Ovary (tissue), 9 donors: ENCODE data around the gene SYT3. TPM values are rescaled to one million over a fixed set of nuclear protein-coding genes. Genes with fewer than 3 reads are reported as not detected.

Experiments used
- DNase-seq, 5 donors: peaks; one replicate each; pipeline ENCODE4 v3.0.0-alpha.2; 2019 to 2020
- H3K27ac ChIP-seq, 2 donors: fragments of 200-600 bp; one replicate each; pipeline versions ENCODE4 v1.5.1 to v1.8.0; 2019 to 2022
- H3K27me3 ChIP-seq: fragments of 200-600 bp; one replicate; pipeline ENCODE4 v1.8.0; 2022
- H3K36me3 ChIP-seq: fragments of 200-600 bp; sonication (generic); one replicate; pipeline ENCODE4 v1.5.1; 2019
- H3K4me1 ChIP-seq: one replicate; pipeline ENCODE4 v1.8.1; 2013; ENCODE audit warnings: mild to moderate bottlenecking, moderate library complexity; ENCODE audit not compliant: insufficient read depth
- H3K4me3 ChIP-seq: fragments of 200-600 bp; sonication (generic); one replicate; pipeline ENCODE4 v1.5.1; 2017
- H3K9me3 ChIP-seq, 2 donors: fragments of 200-600 bp in 1 of 2; sonication (generic) in 1 of 2; one replicate each; pipeline versions ENCODE4 v1.5.1 to v1.8.1; 2013 to 2019; ENCODE audit warnings: mild to moderate bottlenecking in 1 of 2, moderate library complexity in 1 of 2
- EP300 ChIP-seq: sonication (generic); formaldehyde crosslinking; IDR thresholded peaks from one replicate; pipeline ENCODE4 v1.6.1; 2017; ENCODE audit warnings: antibody characterized with exemption
- POLR2A ChIP-seq: fragments of 450-650 bp; IDR thresholded peaks from one replicate; pipeline ENCODE4 v1.6.1; 2017; ENCODE audit warnings: antibody characterized with exemption, mild to moderate bottlenecking, moderate library complexity
- WGBS, 3 donors: extraction: QIAGEN DNeasy Blood & Tissue Kit in 1 of 3; methylation state at CpG; one replicate each; pipeline versions ENCODE4 v1.1.5 to v1.1.7; 2013 to 2017; 5-methylcytosine and 5-hydroxymethylcytosine counted together
- intact Hi-C, 4 donors: fragments of 100-400 bp; cut with DNase I; formaldehyde crosslinking; loops; one replicate each; pipeline versions ENCODE4 v1.11.0 to v1.15.1; 2022 to 2023
- polyA plus RNA-seq, 2 donors: library from polyadenylated mRNA; stranded (reverse); fragments of 200-250 nt in 1 of 2; fragments of 350-450 nt in 1 of 2; fragmentation: Illumina TruSeq in 1 of 2; extraction: RNeasy Lipid Tissue Mini Kit (QIAGEN cat#74804) in 1 of 2; gene quantifications; one replicate each; pipeline ENCODE4 v1.2.3, GENCODE V29; 2013 to 2014
- total RNA-seq, 7 donors: library from RNA; depleted of rRNA in 2 of 7; stranded (reverse); fragments of >200 nt in 2 of 7; fragmentation: NEBNext Ultra II Directional in 3 of 7; extraction: Animal tissue kit (Norgen Biotek cat#: 25700) in 3 of 7; gene quantifications; one replicate each; pipeline versions ENCODE4 v1.1.0 to v1.2.4, GENCODE V29; 2016 to 2023
- TF ChIP-seq, protein P1 (sequence below), 3 donors: fragments of 450-650 bp in 2 of 3; fragments of 200-600 bp in 1 of 3; IDR thresholded peaks; one replicate each; pipeline versions ENCODE4 v1.5.1 to v1.8.0; 2016 to 2022; ENCODE audit warnings: antibody characterized with exemption in 3 of 3, mild to moderate bottlenecking in 1 of 3
- donor health status: DM: no; HTN: no; CAD: no; lungs with moderate emphysema.
- donor health status: DM: no; HTN: no; CAD: no.
- donor health status: Bipolar disorder and iron deficiency.
- donor health status: DM: yes; HTN: yes; CAD: no.
- donor health status: DM: no; HTN: no; CAD: no.
- donor health status: DM: yes; HTN: yes; CAD: no.

Gene SYT3
- total and polyA plus RNA-seq, 9 donors: 0.08 to 0.32 (median 0.10) TPM; not detected in 6

DNA sequence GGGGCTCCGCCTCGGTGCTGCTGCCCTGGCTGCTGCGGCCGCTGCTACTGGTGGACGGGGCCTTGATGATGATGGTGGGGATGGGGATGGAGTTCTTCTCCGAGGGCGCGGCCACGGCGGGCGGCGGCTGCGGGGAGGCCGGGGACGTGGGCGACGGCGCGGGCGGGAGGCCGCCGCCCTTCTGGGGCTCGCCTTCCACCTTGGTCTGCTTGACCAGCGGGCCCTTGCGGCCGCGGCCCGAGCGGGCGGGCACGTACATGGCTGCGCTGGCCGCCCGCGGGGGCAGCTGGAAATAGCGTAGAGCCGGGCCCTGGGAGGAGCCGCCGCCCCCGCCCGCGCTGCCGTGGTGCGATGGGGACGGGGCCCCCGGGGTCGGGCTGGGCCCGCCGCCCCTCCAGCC is 28.7 kb upstream of the SYT3 start:
- TF ChIP-seq, protein P1, sequence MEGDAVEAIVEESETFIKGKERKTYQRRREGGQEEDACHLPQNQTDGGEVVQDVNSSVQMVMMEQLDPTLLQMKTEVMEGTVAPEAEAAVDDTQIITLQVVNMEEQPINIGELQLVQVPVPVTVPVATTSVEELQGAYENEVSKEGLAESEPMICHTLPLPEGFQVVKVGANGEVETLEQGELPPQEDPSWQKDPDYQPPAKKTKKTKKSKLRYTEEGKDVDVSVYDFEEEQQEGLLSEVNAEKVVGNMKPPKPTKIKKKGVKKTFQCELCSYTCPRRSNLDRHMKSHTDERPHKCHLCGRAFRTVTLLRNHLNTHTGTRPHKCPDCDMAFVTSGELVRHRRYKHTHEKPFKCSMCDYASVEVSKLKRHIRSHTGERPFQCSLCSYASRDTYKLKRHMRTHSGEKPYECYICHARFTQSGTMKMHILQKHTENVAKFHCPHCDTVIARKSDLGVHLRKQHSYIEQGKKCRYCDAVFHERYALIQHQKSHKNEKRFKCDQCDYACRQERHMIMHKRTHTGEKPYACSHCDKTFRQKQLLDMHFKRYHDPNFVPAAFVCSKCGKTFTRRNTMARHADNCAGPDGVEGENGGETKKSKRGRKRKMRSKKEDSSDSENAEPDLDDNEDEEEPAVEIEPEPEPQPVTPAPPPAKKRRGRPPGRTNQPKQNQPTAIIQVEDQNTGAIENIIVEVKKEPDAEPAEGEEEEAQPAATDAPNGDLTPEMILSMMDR (IDR thresholded peaks at IDR 0.05): no peak
- TF ChIP-seq POLR2A: no peak
- no peak for TF ChIP-seq EP300
- WGBS, 3 donors: 1 to 9% (median 1%) methylated on average over 37 to 49 of the region's 49 CpGs
- intact Hi-C loops: no loop called here
- no peaks in the 10 kb centered on the region for H3K36me3 ChIP-seq
- H3K4me1 ChIP-seq: no peaks in the 10 kb centered on the region
- no peak overlapping the region for H3K27ac ChIP-seq
- no peaks in the 10 kb centered on the region for H3K9me3 ChIP-seq
- H3K4me3 ChIP-seq: no peak overlapping the region
- no peak for DNase-seq
- no peaks in the 10 kb centered on the region for H3K27me3 ChIP-seq

- 1 to 2% methylated on average over 41 to 58 of the region's 58 CpGs; no CpG with 5 or more reads in 1 of the 3 donors for WGBS, 3 donors
- Histone ChIP-seq H3K9me3 (no peaks in the 10 kb centered on the region), H3K27ac (no peak overlapping the region), H3K27me3 (no peaks in the 10 kb centered on the region), H3K36me3 (no peaks in the 10 kb centered on the region), H3K4me1 (no peaks in the 10 kb centered on the region), H3K4me3 (no peak overlapping the region)
- no peak for DNase-seq
- intact Hi-C loops: no loop called here
- TF ChIP-seq POLR2A (no peak), EP300 (no peak)
- TF ChIP-seq, protein P1 (IDR thresholded peaks at IDR 0.05): no peak
Observed at GRCh38 chr19:50667759-50668231, 28.1 kb upstream of the SYT3 start.

DNA sequence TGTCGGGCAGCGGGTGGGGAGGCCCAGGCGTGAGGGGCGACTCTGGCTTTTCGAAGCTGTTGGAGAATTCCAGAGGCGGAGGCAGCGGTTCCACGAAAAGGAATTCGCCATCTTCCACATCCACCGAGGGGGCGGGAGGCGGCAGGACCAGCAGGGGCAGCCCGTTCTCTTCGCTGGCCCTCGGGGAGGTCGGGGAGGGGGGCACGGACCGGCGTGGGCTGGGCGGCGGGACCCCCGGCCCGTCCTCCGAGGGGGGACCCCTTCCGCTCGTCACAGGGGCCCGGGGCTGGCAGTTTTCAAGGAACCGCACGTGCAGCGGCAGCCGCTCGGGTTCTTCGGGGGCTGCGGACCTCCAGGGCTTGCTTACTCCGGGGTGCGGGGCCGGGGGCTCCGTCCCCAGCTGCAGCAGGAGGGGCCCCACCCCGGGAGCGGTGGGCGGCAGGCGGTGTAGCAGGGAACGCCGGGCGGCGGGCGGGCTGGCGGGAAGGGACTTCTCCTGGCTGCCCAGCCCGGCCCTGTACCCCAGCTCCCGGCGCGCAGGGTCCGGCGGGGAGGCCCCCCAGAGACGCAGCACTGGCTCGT is 27.6 kb upstream of the SYT3 start:
- no peaks in the 10 kb centered on the region for H3K9me3 ChIP-seq
- no peak overlapping the region for H3K27ac ChIP-seq
- no peaks in the 10 kb centered on the region for H3K36me3 ChIP-seq
- intact Hi-C loops: no loop called here
- no peaks in the 10 kb centered on the region for H3K4me1 ChIP-seq
- no peaks in the 10 kb centered on the region for H3K27me3 ChIP-seq
- H3K4me3 ChIP-seq: no peak overlapping the region
- 1 to 6% (median 3%) methylated on average over 27 to 56 of the region's 56 CpGs for WGBS, 3 donors
- TF ChIP-seq EP300 (no peak), POLR2A (no peak)
- TF ChIP-seq, protein P1 (IDR thresholded peaks at IDR 0.05): no peak
- DNase-seq: no peak

DNA sequence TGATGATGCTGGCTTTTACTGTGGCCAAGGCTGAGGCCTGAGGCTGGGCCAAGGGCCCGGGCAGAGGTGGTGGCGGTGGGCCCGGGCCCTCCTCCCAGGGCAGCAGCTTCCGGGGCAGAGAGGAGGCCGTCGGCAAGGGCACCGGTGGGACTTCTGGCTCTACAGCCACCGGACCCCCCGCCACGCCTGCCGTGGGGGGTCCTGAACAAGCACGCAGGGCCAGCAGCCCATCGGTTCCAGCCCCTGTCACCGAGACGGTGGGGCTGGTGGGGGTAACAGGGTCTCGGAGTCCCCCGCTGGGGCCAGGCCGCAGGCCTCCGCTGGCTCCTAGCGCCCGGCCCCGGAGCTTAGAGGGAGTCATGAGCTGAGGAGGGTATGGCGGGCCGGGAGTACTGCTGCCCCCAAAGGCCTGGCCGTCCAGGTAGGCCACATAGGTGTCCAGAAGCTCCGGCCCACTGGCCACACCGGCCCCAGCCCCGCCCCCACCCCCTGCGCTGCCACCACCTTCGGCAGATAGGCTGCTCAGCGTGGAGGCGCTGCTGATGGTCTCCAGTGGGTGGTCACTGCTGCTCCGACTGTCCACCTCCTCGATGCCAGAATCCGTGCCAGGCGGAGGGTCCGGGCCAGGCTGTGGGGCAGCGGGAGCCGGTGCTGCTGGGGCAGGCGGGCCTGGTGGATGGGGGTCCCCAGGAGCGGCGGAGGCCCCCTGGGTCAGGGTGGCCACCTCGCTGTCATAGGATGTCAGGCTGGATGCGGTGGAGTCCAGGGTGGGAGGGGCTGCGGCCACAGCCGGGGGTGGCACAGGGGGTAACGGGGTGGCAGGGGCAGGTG is 26.9 kb upstream of the SYT3 start:
- Histone ChIP-seq H3K4me3 (no peak overlapping the region), H3K9me3 (no peaks in the 10 kb centered on the region), H3K27me3 (no peaks in the 10 kb centered on the region), H3K36me3 (no peaks in the 10 kb centered on the region), H3K4me1 (no peaks in the 10 kb centered on the region), H3K27ac (no peak overlapping the region)
- WGBS, 3 donors: 8 to 15% (median 9%) methylated on average over 45 to 47 of the region's 47 CpGs
- intact Hi-C loops: no loop called here
- no peak for DNase-seq
- TF ChIP-seq, protein P1 (IDR thresholded peaks at IDR 0.05): no peak
- TF ChIP-seq POLR2A: no peak
